Measurements from ENCODE around the gene USP14.
A peak's percentile ranks its signal among the peaks of the same experiment; 100 is the strongest.
"Not testable (repeated sequence)": the region's sequence is repeated elsewhere in the genome, so short reads cannot be mapped to it uniquely, and the experiment has no call there.

Gene USP14

DNA sequence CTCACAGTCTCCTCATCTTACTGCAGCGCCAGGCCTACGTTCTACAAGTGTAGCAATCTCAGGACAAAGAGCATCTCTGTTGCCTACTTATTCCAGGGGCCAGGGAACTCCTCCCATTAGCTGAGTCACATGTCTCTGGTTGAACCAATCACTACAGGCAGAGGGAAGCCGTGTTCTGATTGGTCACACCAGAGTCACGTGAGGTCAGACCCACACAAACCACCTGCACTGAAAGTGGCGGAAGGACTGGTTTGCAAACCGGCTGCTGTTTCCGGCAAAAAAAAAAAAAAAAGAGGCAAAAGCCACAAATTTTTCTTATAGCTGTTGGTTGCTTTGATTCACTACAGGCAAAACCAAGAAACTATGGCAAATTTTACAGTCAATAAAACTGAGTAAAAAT, 21.9 kb upstream of the USP14 start:
- TF ChIP-seq, protein P1, sequence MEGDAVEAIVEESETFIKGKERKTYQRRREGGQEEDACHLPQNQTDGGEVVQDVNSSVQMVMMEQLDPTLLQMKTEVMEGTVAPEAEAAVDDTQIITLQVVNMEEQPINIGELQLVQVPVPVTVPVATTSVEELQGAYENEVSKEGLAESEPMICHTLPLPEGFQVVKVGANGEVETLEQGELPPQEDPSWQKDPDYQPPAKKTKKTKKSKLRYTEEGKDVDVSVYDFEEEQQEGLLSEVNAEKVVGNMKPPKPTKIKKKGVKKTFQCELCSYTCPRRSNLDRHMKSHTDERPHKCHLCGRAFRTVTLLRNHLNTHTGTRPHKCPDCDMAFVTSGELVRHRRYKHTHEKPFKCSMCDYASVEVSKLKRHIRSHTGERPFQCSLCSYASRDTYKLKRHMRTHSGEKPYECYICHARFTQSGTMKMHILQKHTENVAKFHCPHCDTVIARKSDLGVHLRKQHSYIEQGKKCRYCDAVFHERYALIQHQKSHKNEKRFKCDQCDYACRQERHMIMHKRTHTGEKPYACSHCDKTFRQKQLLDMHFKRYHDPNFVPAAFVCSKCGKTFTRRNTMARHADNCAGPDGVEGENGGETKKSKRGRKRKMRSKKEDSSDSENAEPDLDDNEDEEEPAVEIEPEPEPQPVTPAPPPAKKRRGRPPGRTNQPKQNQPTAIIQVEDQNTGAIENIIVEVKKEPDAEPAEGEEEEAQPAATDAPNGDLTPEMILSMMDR (conservative IDR thresholded peaks at IDR 0.05), result no peak

DNA sequence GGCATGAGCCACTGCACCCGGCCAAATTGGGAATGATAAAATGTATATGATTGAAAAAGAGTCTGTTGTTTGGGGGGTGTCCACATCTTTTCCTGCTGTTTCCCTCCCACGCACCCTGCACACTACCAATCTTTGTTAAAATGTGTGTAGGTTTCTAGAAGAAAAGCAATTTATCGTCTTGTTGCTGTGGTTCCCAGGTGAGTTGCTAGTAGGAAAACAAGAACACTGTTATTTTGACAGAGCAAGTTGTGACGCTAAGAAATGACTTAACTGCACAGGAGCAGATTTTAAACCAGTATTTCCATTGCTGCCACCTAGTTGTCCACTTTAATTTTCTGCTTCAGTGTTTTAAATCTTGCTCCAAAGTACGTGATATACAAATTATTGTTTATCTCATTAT, 21.0 kb upstream of the USP14 start:
- TF ChIP-seq, protein P1 (conservative IDR thresholded peaks at IDR 0.05), result no peak
- H3K27ac ChIP-seq, result no peak overlapping the region

More for the DNA sequence above, 21.9 kb upstream of the USP14 start:
- H3K27ac ChIP-seq, result no peak overlapping the region

- H3K27ac ChIP-seq, result no peak overlapping the region
- TF ChIP-seq, protein P1 (conservative IDR thresholded peaks at IDR 0.05), result no peak
These were observed 17.6 kb upstream of the USP14 start for GRCh38 chr18:140670-141266.

DNA sequence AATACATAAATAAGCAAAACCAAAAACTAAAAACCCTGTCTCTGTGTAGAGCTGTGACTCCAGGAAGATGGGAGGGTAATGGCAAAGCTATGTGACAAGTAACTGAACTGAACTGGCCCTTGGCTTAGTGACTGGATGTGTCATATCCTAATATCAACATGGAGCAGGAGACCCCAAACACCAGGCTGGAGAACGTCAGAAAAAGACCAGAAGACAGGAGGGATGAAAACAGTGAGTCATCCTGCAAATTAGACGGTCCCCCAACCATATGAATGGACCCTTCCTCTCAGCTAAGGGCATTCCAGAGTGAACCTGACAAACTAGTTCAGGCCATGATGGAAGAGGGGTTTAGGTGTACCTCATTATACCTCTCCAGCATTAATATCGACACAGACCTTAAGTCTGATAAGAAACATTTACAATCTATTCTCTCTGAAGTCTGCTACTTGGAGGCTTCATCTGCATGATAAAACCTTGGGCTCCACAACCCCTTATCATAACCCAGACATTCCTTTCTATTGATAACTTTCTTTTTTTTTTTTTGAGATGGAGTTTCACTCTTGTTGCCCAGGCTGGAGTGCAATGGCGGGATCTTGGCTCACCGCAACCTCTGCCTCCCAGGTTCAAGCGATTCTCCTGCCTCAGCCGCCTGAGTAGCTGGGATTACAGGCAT, 15.6 kb upstream of the USP14 start:
- not testable (repeated sequence) for H3K27ac ChIP-seq

DNA sequence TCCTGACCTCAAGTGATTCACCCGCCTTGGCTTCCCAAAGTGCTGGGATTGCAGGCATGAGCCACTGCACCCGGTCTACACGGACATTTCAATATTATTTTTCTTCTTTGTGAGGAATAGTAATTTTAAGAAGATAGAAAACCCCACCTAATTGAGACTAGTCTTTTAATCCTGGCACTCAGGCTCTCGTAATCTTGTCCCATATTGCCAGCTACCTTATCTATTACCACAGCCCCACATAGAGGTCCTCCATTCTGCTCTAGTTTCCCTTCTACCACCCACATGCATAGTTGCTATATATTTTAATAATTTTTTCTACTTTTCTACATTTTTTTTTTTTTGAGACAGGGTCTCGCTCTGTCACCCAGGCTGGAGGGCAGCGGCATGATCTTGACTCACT, 9.5 kb upstream of the USP14 start:
- TF ChIP-seq, protein P1 (conservative IDR thresholded peaks at IDR 0.05), result no peak
- no peak overlapping the region for H3K27ac ChIP-seq

DNA sequence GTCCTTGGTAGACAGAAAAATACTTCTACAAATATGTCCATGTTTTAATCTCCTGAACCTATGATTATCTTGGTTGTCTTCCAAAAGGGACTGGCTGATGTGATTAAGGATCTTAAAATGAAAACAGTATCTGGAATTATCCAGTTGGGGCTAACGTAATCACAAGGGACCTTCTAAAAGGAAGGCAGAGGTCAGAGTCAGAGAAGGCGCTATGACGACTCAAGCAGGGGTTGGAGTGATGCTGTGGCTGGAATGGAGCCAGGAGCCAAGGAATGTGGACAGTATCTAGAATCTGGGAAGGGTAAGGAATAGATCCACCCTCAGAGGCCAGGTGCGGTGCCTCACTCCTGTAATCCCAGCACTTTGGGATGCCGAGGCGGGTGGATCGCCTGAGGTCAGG, 4.2 kb upstream of the USP14 start:
- peak overlapping the region; percentile 32; the same call in 1 of the 2 replicates for H3K27ac ChIP-seq
- TF ChIP-seq, protein P1 (conservative IDR thresholded peaks at IDR 0.05), result no peak

DNA sequence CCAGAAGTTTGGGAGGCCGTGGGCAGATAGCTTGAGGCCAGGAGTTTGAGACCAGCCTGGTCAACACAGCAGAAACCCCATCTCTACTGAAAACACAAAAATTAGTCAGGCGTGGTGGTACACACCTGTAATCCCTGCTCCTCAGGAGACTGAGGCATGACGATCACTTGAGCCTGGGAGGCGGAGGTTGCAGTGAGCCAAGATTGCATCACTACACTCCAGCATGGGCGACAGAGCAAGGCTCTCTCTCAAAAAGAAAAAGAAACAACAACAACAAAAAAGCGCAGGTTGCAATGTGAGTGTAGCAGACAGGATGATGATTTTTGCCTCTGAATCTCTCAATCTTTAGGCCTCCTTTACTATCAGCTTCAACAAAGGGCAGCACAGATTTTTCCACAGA, 2.7 kb upstream of the USP14 start:
- TF ChIP-seq, protein P1 (conservative IDR thresholded peaks at IDR 0.05), result no peak
- H3K27ac ChIP-seq, result no peak overlapping the region
